IMR-90 (cell line): ENCODE data around the gene ATXN10. TPM values are rescaled to one million over a fixed set of nuclear protein-coding genes. Genes with fewer than 3 reads are reported as not detected.

Source experiments
- ATAC-seq: fragments of 200-7000 bp; cut with Tn5 transposase; 2 replicates; pipeline ENCODE4 v1.9.1; 2020; ENCODE audit warnings: low read depth, mild to moderate bottlenecking, moderate library complexity
- BruUV-seq: library from RNA; stranded (reverse); fragments of 400-500 nt; replicated peaks from 2 replicates; lab custom pipeline; 2021; lab: Mats Ljungman, UMichigan
- CTCF ChIA-PET: fragments of 300-600 bp; formaldehyde crosslinking; extraction: SDS; loops from one replicate; lab custom pipeline; 2021; ENCODE audit warnings: antibody characterized with exemption; lab: Yijun Ruan, JAX
- POLR2A ChIA-PET: fragments of 300-600 bp; sonication (Branson Sonifier 250); formaldehyde crosslinking; loops from one replicate; lab custom pipeline; 2022; ENCODE audit warnings: antibody characterized with exemption; ENCODE audit not compliant: unreplicated experiment; lab: Charles Lee
- DNase-seq: peaks from one replicate; pipeline ENCODE4 v3.0.0; 2013
- H2AFZ ChIP-seq: replicated peaks from 2 replicates; pipeline ENCODE3; 2013; ENCODE audit warnings: low read length, mild to moderate bottlenecking; ENCODE audit not compliant: poor library complexity
- H2AK5ac ChIP-seq: 2 replicates; pipeline ENCODE4 v1.6.1; 2013; ENCODE audit warnings: low read depth, low read length, inconsistent platforms
- H2AK9ac ChIP-seq: replicated peaks from 2 replicates; pipeline ENCODE3; 2013; ENCODE audit warnings: mild to moderate bottlenecking, low read depth, low read length, moderate library complexity; ENCODE audit not compliant: poor library complexity
- H2BK120ac ChIP-seq: 2 replicates; pipeline ENCODE4 v1.6.1; 2013; ENCODE audit warnings: low read depth, low read length, inconsistent platforms
- H2BK15ac ChIP-seq: 3 replicates; pipeline ENCODE4 v1.6.1; 2013; ENCODE audit warnings: low read depth, low read length, inconsistent platforms
- H2BK20ac ChIP-seq: 2 replicates; pipeline ENCODE4 v1.6.1; 2013; ENCODE audit warnings: low read depth, mild to moderate bottlenecking, inconsistent platforms, low read length, moderate library complexity
- H2BK5ac ChIP-seq: 2 replicates; pipeline ENCODE4 v1.6.1; 2013; ENCODE audit warnings: mild to moderate bottlenecking, low read depth, low read length, inconsistent platforms; ENCODE audit not compliant: poor library complexity, severe bottlenecking
- H3K14ac ChIP-seq: replicated peaks from 2 replicates; pipeline ENCODE4 v1.6.1; 2013; ENCODE audit warnings: low read depth, low read length, inconsistent platforms
- H3K18ac ChIP-seq: 2 replicates; pipeline ENCODE4 v1.6.1; 2013; ENCODE audit warnings: low read depth, low read length, control low read depth
- H3K23ac ChIP-seq: 2 replicates; pipeline ENCODE4 v1.6.1; 2013; ENCODE audit warnings: low read depth, low read length, inconsistent platforms
- H3K27ac ChIP-seq: 2 replicates; pipeline ENCODE4 v1.5.1; 2013; ENCODE audit warnings: mild to moderate bottlenecking, control low read depth, low read length; ENCODE audit not compliant: insufficient read depth
- H3K27me3 ChIP-seq: 2 replicates; pipeline ENCODE4 v1.6.1; 2013; ENCODE audit warnings: low read length; ENCODE audit not compliant: control insufficient read depth, insufficient read depth
- H3K36me3 ChIP-seq: 2 replicates; pipeline ENCODE4 v1.6.1; 2013; ENCODE audit warnings: low read length, mixed read lengths; ENCODE audit not compliant: control insufficient read depth, insufficient read depth
- H3K4ac ChIP-seq: 2 replicates; pipeline ENCODE4 v1.6.1; 2013; ENCODE audit warnings: low read depth, low read length, inconsistent platforms
- H3K4me1 ChIP-seq: 2 replicates; pipeline ENCODE4 v1.6.1; 2013; ENCODE audit warnings: low read length, mixed read lengths; ENCODE audit not compliant: control insufficient read depth, insufficient read depth
- H3K4me2 ChIP-seq: 2 replicates; pipeline ENCODE4 v1.6.1; 2013; ENCODE audit warnings: low read depth, mild to moderate bottlenecking, control low read depth, low read length, moderate library complexity
- H3K4me3 ChIP-seq: 2 replicates; pipeline ENCODE4 v1.5.1; 2013; ENCODE audit warnings: low read depth, mild to moderate bottlenecking, control low read depth, low read length, moderate library complexity; ENCODE audit not compliant: insufficient read depth
- H3K56ac ChIP-seq: 2 replicates; pipeline ENCODE4 v1.6.1; 2013; ENCODE audit warnings: low read length, inconsistent platforms; ENCODE audit not compliant: insufficient read depth; ENCODE audit errors: extremely low read depth
- H3K79me1 ChIP-seq, 2 experiments: 2 replicates each; pipeline ENCODE4 v1.6.1; 2013; ENCODE audit warnings: low read length in 2 of 2, inconsistent platforms in 1 of 2, low read depth in 1 of 2
- H3K9ac ChIP-seq: 2 replicates; pipeline ENCODE4 v1.6.1; 2013; ENCODE audit warnings: low read depth, low read length, control low read depth
- H3K9me1 ChIP-seq: 2 replicates; pipeline ENCODE4 v1.6.1; 2013; ENCODE audit warnings: low read length, inconsistent platforms; ENCODE audit not compliant: insufficient read depth
- H3K9me3 ChIP-seq: 2 replicates; pipeline ENCODE4 v1.6.1; 2013; ENCODE audit warnings: low read length; ENCODE audit not compliant: control insufficient read depth, insufficient read depth
- H4K20me1 ChIP-seq: 2 replicates; pipeline ENCODE4 v1.6.1; 2013; ENCODE audit warnings: low read length, inconsistent platforms; ENCODE audit not compliant: insufficient read depth
- H4K5ac ChIP-seq: 2 replicates; pipeline ENCODE4 v1.6.1; 2013; ENCODE audit warnings: mild to moderate bottlenecking, low read depth, low read length, control low read depth
- H4K8ac ChIP-seq, 2 experiments: 2 replicates each; pipeline ENCODE4 v1.6.1; 2013; ENCODE audit warnings: low read depth in 2 of 2, low read length in 2 of 2, control low read depth in 1 of 2, inconsistent platforms in 1 of 2
- H4K91ac ChIP-seq: 2 replicates; pipeline ENCODE4 v1.6.1; 2013; ENCODE audit warnings: low read depth, low read length, inconsistent platforms; ENCODE audit not compliant: insufficient read depth
- BHLHE40 ChIP-seq: fragments of 150-350 bp; IDR thresholded peaks from 2 replicates; pipeline ENCODE4 v1.6.1; 2016; ENCODE audit warnings: mild to moderate bottlenecking, low read depth, low read length
- CEBPB ChIP-seq: IDR thresholded peaks from 2 replicates; pipeline ENCODE4 v1.6.1; 2012; ENCODE audit warnings: low read depth, low read length, improper control_type of control experiment
- CTCF ChIP-seq: conservative IDR thresholded peaks from 2 replicates; pipeline ENCODE4 v1.5.1; 2012; ENCODE audit warnings: mild to moderate bottlenecking, low read depth, low read length, improper control_type of control experiment
- ELK1 ChIP-seq: fragments of 150-350 bp; IDR thresholded peaks from 2 replicates; pipeline ENCODE4 v1.6.1; 2016; ENCODE audit warnings: low read depth, mild to moderate bottlenecking, low read length, moderate library complexity, borderline replicate concordance
- MAFK ChIP-seq: IDR thresholded peaks from 2 replicates; pipeline ENCODE4 v1.6.1; 2012; ENCODE audit warnings: low read depth, low read length, improper control_type of control experiment
- MAZ ChIP-seq: IDR thresholded peaks from 2 replicates; pipeline ENCODE4 v1.6.1; 2012; ENCODE audit warnings: low read depth, mild to moderate bottlenecking, low read length, improper control_type of control experiment, moderate library complexity, borderline replicate concordance
- MXI1 ChIP-seq: IDR thresholded peaks from 2 replicates; pipeline ENCODE4 v1.6.1; 2012; ENCODE audit warnings: low read depth, mild to moderate bottlenecking, low read length, moderate library complexity, borderline replicate concordance
- POLR2A ChIP-seq: IDR thresholded peaks from 2 replicates; pipeline ENCODE4 v1.6.1; 2012; ENCODE audit warnings: mild to moderate bottlenecking, low read depth, low read length
- RAD21 ChIP-seq: IDR thresholded peaks from 2 replicates; pipeline ENCODE4 v1.6.1; 2012; ENCODE audit warnings: low read length, improper control_type of control experiment
- RCOR1 ChIP-seq: IDR thresholded peaks from 2 replicates; pipeline ENCODE4 v1.6.1; 2012; ENCODE audit warnings: mild to moderate bottlenecking, low read length, improper control_type of control experiment; ENCODE audit not compliant: insufficient replicate concordance
- SMC3 ChIP-seq: fragments of 150-350 bp; IDR thresholded peaks from 2 replicates; pipeline ENCODE4 v1.6.1; 2016; ENCODE audit warnings: low read depth, mild to moderate bottlenecking, antibody characterized with exemption, low read length, moderate library complexity
- WGBS, 2 experiments: methylation state at CpG; one replicate each; pipeline versions ENCODE4 v1.1.5 to v1.1.7; 2013; ENCODE audit warnings: missing lambda C conversion rate in 2 of 2; ENCODE audit not compliant: insufficient read length in 1 of 2; ENCODE audit errors: extremely low coverage in 2 of 2; 5-methylcytosine and 5-hydroxymethylcytosine counted together
- dilution Hi-C: fragments of 300-500 bp; cut with HindIII; formaldehyde crosslinking; loops from one replicate; pipeline ENCODE4 v1.14.3; 2018; ENCODE audit warnings: low sequenced_read_pairs; ENCODE audit not compliant: unreplicated experiment
- in situ Hi-C: fragments of 300-500 bp; cut with MboI; formaldehyde crosslinking; loops from 3 replicates; pipeline ENCODE4 v1.14.3; 2019; ENCODE audit warnings: low sequenced_read_pairs, inconsistent platforms, mixed read lengths
- intact Hi-C: fragments of 100-400 bp; cut with micrococcal nuclease; formaldehyde crosslinking; loops from 2 replicates; pipeline ENCODE4 v1.10.0; 2022
- polyA plus RNA-seq, 3 experiments: library from polyadenylated mRNA; depleted of rRNA; stranded (reverse); fragments of >200 nt; gene quantifications; 2 replicates each; pipeline ENCODE4 v1.2.3, GENCODE V29; 2012; ENCODE audit warnings: low replicate concordance in 1 of 3
- total RNA-seq: library from RNA; depleted of rRNA; stranded (reverse); fragments of >200 nt; gene quantifications from 2 replicates; pipeline ENCODE4 v1.2.3, GENCODE V29; 2012

Gene ATXN10
- total and polyA plus RNA-seq, 2 of the 4 experiments (the other 2 are of a cell fraction), result 116 to 231 TPM

GRCh38 chr22:45889539-45890350, 218.1 kb downstream of the ATXN10 start:
- Histone ChIP-seq H3K4me2 (0 out of 2 replicates have a peak overlapping the region, but pooled peaks have one; percentile 4), H3K4me3 (no peak overlapping the region)
- 20% methylated on average over 30 of the region's 56 CpGs; no CpG with 5 or more reads in 1 of the 2 experiments for WGBS, 2 experiments

More at GRCh38 chr22:45889539-45890350, 218.1 kb downstream of the ATXN10 start:
- POLR2A ChIA-PET, result no interaction called here
- DNase-seq (peak; percentile 27), ATAC-seq (peak; percentile 79)
- Histone ChIP-seq H4K5ac (no peak overlapping the region; the same call in 1 of the 2 replicates), H4K8ac (peak overlapping the region in 1 of 2 experiments; percentile 10; a peak in 1 of 4 replicates), H3K79me1 (no peaks in the 10 kb centered on the region), H3K27ac (no peak overlapping the region), H3K18ac (no peak overlapping the region), H2AFZ (peak overlapping the region; percentile 82), H4K20me1 (no peaks in the 10 kb centered on the region), H2BK15ac (no peak overlapping the region; the same call in 2 of the 3 replicates), H3K9ac (no peak overlapping the region), H2BK5ac (no peak overlapping the region), H3K56ac (no peak overlapping the region), H3K14ac (no peak overlapping the region), H2BK120ac (no peak overlapping the region), H3K23ac (no peak overlapping the region), H2BK20ac (no peak overlapping the region; the same call in 1 of the 2 replicates), H3K36me3 (no peaks in the 10 kb centered on the region), H3K9me1 (no peaks in the 10 kb centered on the region; the same call in 1 of the 2 replicates), H3K9me3 (no peaks in the 10 kb centered on the region), H3K4ac (peak overlapping the region; percentile 48; the same call in 1 of the 2 replicates), H3K4me1 (peaks cover 10% of the 10 kb centered on the region), H2AK9ac (peak overlapping the region; percentile 52), H4K91ac (no peak overlapping the region), H3K27me3 (peaks cover 15% of the 10 kb centered on the region), H2AK5ac (0 out of 2 replicates have a peak overlapping the region, but pooled peaks have one; percentile 24)
- no TSS peak for BruUV-seq
- in situ Hi-C loops, result no loop called here
- TF ChIP-seq RCOR1, result no peak
- no peak for TF ChIP-seq ELK1
- TF ChIP-seq BHLHE40, result no peak
- no peak for TF ChIP-seq MXI1
- no peak for TF ChIP-seq RAD21
- no peak for TF ChIP-seq MAZ
- no peak for TF ChIP-seq POLR2A
- no peak for TF ChIP-seq SMC3
- TF ChIP-seq CTCF, result no peak
- TF ChIP-seq CEBPB, result no peak
- TF ChIP-seq MAFK, result no peak
- CTCF ChIA-PET, result no interaction called here
- dilution Hi-C loops, result no loop called here
- intact Hi-C loops, result no loop called here
